GM12864 (cell line): Measurements from ENCODE around the gene AGPAT3.

Experiments used
- DNase-seq: peaks from one replicate; pipeline ENCODE4 v3.0.0-alpha.2; 2011; ENCODE audit warnings: low read depth
- H3K4me3 ChIP-seq: 2 replicates; pipeline ENCODE4 v1.5.1; 2011; ENCODE audit warnings: mild to moderate bottlenecking, low read depth, low read length, control low read depth
- CTCF ChIP-seq: IDR thresholded peaks from 2 replicates; pipeline ENCODE4 v1.5.1; 2011; ENCODE audit warnings: low read depth, mild to moderate bottlenecking, moderate library complexity, low read length, control low read depth, inconsistent platforms; ENCODE audit errors: missing control alignments

Gene AGPAT3

DNA sequence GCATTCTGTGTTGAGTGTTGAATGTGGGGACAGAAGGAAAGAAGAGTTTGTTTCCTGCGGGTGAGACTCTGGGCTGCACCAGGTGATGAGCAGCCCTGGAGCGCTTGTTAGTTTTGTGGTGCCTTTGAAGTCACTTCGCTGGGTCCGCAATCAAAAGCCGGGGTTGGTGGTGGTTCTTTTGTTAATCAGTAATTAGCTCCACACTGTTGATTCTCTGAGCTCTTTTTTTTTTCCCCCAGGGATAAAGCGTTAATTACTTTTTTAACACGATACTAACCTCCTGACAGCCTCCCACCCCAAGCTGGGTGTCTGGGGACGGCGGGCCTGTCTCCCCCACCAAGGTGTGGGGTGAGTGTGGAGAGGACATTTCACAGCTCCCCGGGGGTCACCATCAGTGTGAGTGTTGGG is 56.6 kb downstream of the AGPAT3 start:
- DNase-seq = no peak
- no peak for TF ChIP-seq CTCF

GRCh38 chr21:43921979-43922945 is 57.2 kb downstream of the AGPAT3 start:
- H3K4me3 ChIP-seq = no peak overlapping the region
- DNase-seq = no peak
- TF ChIP-seq CTCF = no peak

More for the DNA sequence above, 56.6 kb downstream of the AGPAT3 start:
- no peak overlapping the region for H3K4me3 ChIP-seq

DNA sequence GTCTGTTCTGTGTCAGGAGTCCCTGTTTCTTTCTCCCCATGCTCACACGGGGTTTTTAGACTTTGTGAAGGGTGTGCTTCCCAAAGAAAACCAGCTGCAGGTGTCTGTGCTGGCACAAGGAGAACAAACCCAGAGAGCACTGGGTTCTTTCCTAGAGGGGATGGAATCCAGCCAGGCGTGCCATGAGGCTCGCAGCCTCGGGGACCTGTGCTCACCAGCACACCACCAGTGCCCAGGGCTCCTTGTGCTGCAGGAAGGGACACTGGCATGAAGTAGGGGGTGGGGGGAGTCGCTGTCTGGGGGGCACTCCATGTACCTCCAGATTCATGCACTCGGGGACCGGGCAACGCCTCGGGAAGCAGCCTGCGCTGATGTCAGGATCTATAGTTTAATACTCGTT is 57.9 kb downstream of the AGPAT3 start:
- no peak for TF ChIP-seq CTCF
- DNase-seq = no peak
- no peak overlapping the region for H3K4me3 ChIP-seq

DNA sequence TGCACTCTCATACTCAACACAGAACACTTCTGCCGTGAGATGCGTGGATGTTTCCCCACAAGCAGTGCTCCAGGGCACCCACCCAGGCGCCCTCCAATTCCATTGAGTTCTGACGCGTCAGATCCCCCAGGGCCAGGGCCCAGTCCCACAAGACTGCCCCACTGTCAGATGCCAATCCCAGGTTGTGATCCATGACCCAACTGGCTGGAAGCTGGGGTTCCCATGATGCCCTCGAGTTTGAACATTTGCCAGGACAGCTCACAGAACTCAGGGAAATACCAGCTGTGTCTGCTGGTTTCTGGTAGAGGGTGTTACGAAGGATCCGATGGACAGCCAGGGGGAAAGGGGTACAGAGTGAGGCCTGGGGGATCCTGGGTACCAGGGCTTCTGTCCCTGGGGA is 58.4 kb downstream of the AGPAT3 start:
- DNase-seq = no peak
- TF ChIP-seq CTCF = no peak
- H3K4me3 ChIP-seq = no peak overlapping the region

DNA sequence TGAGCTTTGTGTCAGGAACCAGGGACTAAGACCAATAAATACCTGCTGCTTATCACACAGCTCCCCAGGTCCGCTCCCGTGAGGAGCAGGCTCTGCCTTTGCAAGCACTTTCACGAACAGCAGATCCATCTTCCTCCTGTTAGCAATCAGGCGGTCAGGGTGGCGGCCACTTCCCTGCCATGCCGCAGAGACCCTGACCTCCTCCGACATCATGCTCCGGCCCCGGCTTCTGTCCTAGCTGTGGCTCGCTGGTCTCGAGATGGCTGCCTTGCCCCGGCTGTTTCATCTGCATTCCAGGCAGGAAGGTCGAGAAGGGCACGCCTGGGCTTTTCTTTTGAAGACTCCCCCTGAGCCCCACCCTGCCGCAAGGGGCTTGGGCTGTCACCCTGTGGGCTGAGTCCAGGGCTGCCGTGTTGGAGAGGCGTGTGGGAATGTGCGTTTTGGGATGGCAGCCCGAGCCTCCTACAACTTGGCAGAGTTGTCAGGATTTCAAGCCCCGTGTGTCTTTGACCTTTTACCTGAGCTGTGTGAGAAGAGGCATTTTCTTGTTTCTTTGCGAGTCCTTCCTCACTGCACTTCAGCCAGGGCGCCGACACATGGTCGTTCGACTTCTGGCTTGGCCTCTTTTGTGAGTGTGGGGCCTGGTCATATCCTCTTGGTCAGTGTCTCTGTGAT is 59.5 kb downstream of the AGPAT3 start:
- TF ChIP-seq CTCF = no peak
- H3K4me3 ChIP-seq = no peak overlapping the region
- DNase-seq = no peak

DNA sequence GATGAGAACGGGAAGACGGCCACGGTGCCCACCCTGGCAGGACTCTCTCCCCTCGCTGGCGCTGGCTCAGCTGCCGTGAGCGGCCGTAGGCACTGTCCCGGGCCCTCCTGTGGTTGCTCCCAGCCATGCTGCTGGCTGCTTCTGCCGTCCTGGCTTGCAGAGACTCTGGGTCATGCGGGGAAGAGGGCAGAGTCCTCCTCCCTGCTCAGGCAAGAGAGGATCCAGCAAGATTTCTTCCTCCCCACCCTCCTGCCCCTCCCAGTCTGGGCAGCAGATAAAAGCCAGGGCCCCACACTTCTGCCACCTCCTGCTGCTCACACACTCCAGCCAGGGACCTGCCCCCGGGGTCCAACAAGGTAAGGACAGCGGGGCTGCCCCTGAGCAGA is 60.1 kb downstream of the AGPAT3 start:
- DNase-seq = no peak
- H3K4me3 ChIP-seq = no peak overlapping the region
- TF ChIP-seq CTCF = no peak
